HuH-7 (cell line): Measurements from ENCODE around the gene CCR8.
"Not testable (repeated sequence)": the region's sequence is repeated elsewhere in the genome, so short reads cannot be mapped to it uniquely, and the experiment has no call there.

ENCODE experiments used
- DNase-seq: peaks from one replicate; pipeline ENCODE4 v3.0.0; 2011; ENCODE audit warnings: low spot score

The CCR8 gene

DNA sequence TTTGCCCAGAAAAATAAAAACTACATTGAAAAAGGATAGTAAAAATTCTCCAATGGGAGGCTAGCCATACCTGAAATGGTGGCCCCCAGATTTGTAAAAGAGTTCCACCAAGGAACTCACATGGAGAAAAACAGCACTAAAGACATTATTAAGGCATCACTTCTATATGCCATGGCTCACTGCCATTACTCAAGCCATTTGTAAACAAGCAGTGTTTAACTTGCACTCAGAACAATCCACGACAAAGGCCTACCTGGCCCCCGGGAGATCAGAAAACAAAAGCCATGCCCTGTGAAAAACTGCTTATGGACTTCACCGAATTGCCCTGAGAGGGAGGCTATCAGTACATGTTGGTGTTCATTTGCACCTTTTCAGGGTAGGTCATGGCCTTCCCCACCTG is 19.6 kb downstream of the CCR8 start:
- DNase-seq: no peak

DNA sequence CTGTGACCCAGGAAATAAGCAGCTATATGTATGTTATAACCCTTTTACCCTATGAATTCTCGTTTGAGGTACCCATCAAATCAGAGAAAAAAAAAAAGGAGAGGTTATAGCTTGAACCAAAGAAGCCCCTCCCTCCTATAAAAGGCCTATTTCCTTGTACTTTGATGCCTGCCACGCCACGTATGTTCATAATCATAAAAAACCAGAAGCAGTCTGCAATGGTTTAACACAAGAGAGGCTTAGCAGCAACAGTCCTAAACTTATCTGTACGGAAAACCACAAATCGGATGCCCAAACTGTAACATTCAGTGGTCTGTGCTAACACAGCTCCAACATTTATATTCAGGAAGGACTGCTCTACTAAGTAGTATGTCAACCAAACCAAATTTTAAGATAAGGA is 21.2 kb downstream of the CCR8 start:
- no peak for DNase-seq

DNA sequence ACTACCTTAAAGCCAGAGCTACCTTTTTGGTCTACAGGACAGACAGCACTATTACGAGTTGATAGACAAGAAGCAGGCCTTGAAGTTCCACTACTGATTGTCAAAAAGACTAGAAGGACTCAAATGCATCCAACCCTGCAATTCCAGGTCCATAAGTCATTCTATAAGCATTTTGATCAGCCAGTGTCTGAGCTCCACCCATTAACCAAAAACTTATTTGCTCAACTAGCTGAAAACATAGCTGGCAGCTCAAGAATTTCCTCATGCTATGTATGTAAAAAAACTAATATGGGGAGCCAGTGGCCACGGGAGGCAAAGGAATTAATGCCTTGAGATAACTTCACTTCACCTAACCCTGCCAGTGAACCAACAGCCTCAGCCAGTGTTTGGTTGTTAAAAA is 21.6 kb downstream of the CCR8 start:
- not testable (repeated sequence) for DNase-seq

DNA sequence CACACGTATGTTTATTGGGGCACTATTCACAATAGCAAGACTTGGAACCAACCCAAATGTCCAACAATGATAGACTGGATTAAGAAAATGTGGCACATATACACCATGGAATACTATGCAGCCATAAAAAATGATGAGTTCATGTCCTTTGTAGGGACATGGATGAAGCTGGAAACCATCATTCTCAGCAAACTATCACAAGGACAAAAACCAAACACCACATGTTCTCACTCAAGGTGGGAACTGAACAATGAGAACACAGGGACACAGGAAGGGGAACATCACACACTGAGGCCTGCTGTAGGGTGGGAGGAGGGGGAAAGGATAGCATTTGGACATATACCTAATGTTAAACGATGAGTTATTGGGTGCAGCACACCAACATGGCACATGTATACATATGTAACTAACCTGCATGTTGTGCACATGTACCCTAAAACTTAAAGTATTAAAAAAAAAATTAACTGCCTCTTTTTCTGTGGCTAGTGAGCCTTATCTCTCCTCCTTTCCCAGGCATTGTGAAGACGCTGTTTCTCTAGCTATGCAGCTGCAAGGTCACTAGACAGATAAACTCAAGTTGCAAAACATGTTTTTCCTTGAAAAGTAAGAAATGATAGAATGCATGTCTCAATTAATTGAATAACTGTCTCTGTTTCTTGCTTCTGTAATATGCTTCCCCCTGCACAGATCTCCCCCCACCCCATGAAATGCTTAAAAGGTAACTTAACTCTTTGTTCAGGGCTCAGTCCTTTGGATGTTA is 23.8 kb downstream of the CCR8 start:
- DNase-seq: not testable (repeated sequence)

DNA sequence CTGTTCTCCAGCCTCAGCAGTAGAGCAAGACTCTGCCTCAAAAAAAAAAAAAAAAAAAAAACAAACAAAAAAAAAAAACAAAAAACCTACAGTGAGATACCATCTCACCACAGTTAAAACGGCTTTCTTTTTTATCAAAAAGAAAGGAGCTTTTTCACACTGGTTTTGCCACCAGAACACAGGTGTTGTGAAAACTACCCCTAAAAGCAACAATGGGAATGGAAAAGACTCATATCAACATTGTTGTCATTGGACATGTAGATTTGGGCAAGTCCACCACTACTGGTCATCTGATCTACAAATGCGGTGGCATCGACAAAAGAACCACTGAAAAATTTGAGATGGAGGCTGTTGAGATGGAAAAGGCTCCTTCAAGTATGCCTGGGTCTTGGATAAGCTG is 28.8 kb downstream of the CCR8 start:
- DNase-seq: no peak

DNA sequence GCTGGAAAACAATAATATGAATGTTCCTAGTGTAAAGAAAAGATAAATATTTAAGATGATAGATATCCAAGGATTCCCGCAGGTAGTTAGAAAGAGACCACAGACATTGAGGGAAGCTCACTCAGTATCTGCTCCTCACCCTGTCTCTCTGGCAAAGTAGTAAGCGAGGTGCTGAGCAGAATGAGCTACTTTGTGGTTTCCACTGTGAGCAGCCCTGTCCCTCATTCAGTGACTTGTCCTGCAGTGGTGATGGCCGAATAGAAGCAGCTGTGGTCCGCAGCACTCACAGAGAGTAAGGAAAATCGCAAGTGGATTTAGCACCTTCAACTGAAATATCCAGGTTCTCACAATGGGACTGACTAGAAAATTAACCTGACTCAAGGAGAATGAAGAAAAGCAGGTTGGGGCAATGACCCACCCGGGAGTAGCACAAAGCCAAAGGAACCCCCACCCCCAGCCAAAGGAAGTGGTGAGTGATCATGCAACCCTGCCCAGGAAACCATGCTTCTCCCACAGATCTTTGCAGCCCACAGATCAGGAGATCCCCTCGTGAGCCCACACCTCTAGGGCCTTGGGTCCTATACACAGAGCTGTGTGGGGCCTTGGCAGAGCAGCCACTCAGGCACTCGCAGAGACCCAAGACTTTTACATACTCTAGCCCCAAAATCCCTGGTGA is 31.9 kb downstream of the CCR8 start:
- no peak for DNase-seq

DNA sequence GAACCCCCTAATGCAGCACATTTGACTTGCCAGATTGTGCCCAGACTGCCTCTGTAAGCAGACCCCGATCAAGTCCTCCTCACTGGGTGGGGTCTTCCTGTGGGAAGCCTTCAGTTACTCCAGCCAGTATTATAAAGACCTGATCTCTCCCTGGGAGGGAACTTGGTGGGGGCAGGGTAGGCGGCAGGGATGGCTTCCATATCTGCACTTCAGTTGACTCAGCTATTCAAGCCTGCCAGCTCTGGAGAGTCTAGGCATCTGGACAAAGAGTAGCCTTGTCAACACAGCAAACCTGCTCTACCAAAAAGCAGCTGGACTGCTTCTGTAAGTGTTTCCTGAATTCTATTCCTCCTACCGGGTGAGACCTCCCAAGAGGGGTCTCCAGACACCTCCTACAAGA is 32.7 kb downstream of the CCR8 start:
- DNase-seq: no peak

DNA sequence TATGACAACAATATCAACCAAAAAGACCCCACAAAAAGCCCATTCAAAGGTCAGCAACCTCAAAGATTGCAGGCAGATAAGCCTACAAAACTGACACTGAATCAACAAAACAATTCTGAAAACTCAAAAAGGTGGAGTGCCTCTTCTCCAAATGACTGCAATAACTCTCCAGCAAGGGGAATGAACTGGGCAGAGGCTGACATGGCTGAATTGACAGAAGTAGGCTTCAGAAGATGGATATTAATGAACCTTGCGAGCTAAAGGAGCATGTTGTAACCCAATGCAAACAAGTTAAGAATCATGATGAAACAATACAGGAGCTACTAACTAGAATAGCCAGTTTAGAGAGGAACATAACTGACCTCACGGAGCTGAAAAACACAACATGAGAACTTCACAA is 33.3 kb downstream of the CCR8 start:
- DNase-seq: no peak

DNA sequence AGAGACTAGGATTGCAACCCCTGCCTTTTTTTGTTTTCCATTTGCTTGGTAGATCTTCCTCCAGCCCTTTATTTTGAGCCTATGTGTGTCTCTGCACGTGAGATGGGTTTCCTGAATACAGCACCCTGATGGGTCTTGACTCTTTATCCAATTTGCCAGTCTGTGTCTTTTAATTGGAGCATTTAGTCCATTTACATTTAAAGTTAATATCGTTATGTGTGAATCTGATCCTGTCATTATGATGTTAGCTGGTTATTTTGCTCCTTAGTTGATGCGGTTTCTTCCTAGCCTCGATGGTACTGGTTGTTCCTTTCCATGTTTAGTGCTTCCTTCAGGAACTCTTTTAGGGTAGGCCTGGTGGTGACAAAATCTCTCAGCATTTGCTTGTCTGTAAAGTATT is 40.9 kb downstream of the CCR8 start:
- DNase-seq: not testable (repeated sequence)

DNA sequence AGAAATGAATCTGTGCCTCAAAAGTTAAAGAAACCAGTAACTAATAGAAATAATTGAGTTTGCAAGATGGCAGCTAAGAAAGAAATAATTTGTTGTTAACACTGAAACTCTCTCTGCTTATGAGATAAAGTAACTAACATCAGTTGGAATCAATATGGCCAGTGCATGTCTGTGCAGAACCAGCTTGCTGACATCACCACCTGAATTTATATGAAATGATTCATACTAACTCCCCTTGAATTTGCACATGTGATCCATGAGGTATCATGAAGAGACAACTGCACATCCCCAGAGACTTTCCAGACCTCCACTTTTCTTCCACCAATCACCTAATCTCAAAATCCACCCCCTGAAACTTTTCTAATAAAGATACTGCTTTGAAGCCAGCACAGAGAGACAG is 43.3 kb downstream of the CCR8 start:
- DNase-seq: no peak

DNA sequence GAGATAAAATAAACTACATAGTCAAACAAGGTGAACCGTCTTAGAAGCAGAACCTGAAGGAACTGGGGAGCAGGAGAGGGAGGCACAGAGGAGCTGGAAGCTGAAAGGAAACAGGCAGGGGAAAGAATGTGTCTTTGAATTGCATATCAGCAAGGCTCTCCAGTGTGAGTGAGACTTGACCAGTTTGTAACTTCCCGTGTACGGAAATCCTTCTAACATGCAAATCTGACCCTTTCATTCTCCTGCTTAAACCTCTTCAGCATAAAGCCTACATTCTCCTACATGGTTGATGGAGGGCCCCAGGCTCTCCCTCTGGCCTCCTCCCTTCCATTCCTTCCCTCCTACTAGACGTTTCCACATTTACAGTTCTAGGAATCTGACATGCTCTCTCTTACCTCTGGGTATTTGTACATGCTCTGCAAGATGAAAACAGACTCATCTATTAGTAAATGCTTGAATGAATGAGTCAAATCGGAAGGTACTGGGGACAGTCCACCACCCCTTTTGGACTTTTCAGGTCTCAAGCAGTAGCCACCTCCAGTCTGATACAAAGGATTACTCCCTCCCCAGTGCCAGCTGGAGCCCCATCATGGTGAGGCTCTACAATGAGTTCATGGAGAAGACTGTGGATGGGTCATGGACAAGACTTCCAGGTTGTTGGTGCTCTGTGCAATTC is 47.6 kb downstream of the CCR8 start:
- DNase-seq: no peak

DNA sequence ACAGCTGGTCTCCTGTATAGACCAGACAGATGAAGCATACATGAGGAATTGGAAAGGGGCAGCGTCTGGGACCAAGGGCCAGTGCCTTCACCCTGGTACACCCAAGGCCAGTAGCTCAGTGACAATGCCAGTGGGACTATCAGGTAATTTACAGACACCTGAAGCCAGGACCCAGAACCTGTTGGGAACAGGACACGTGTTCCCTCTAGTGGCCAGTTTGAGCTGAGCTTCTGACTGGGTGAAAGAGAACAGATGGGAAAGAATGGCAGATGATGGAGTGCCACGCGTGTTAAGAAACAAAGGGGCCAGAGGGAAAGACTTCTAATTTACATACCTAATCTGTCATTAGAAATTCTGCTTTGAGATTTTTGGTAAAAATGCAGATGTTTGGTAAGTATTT is 48.6 kb downstream of the CCR8 start:
- DNase-seq: peak; percentile 73

DNA sequence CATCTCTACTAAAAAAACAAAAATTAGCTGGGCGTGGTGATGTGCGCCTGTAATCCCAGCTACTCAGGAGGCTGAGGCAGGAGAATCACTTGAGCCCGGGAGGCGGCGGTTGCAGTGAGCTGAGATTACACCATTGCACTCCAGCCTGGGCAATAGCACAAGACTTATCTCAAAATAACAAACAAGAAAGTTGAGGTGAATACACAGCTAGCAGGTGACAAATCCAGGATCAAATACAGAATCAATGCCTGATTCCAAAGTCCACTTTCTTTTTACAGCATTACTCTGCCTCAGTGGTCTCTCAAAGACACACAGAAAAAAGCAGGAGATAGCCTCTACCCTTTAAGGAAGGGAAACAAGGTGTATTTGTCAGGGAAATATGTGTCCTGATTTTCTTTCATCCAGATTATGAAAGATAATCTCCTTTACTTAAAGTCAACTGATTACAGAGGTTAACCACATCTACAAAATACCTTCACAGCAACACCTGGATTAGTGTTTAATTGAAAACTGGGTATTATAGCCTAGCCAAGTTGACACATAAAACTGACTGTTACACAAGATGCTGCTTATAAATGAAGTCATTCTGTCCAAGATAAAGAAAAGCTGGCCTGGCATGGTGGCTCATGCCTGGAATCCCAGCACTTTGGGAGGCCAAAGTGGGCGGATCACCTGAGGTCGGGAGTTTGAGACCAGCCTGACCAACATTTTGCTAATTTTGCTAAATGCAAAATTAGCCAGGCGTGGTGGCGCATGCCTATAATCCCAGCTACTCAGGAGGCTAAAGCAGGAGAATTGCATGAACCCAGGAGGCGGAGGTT is 49.7 kb downstream of the CCR8 start:
- DNase-seq: peak; percentile 33

DNA sequence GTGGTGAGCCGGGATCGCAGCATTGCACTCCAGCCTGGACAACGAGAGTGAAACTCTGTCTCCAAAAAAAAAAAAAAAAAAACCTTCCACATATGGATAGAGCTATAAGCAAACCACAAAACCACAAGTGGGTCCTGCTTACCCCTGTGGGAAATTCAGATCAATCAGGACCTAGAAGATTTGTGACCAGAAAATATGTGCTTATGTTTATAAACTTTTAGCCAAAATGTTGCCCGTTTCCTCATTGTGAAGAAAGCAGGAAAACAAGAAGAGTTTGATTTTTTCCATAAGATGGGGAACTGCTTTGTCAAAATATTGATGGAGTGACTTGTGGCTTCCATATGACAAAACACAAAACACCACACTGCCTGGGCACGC is 50.3 kb downstream of the CCR8 start:
- no peak for DNase-seq

DNA sequence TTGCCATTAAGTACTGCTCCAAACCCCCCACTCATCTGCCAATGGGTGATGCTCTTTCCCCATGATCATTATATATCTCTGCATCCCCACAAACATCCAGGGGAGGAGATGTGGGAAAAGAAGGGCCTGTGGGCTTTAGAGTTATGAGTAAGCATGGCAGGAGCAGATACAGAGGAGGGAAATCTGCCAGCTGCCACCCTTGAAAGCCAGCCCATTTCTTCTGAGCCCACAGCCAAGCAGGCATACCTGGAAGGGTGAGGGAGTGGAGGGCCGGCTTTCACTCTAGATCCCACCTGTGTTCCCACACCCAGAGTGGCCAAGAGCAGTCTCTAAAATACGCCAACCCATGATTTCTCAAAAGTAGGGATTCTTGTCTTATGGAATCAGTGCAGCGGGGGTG is 51.9 kb downstream of the CCR8 start:
- no peak for DNase-seq
